IMR-90 (cell line): Measurements from ENCODE around the gene ADAM33. TPM values are rescaled to one million over a fixed set of nuclear protein-coding genes. Genes with fewer than 3 reads are reported as not detected.

Experiments
- ATAC-seq: fragments of 200-7000 bp; cut with Tn5 transposase; 2 replicates; pipeline ENCODE4 v1.9.1; 2020; ENCODE audit warnings: low read depth, mild to moderate bottlenecking, moderate library complexity
- BruUV-seq: library from RNA; stranded (reverse); fragments of 400-500 nt; replicated peaks from 2 replicates; lab custom pipeline; 2021; lab: Mats Ljungman, UMichigan
- CTCF ChIA-PET: fragments of 300-600 bp; formaldehyde crosslinking; extraction: SDS; loops from one replicate; lab custom pipeline; 2021; ENCODE audit warnings: antibody characterized with exemption; lab: Yijun Ruan, JAX
- POLR2A ChIA-PET: fragments of 300-600 bp; sonication (Branson Sonifier 250); formaldehyde crosslinking; loops from one replicate; lab custom pipeline; 2022; ENCODE audit warnings: antibody characterized with exemption; ENCODE audit not compliant: unreplicated experiment; lab: Charles Lee
- DNase-seq: peaks from one replicate; pipeline ENCODE4 v3.0.0; 2013
- H2AFZ ChIP-seq: replicated peaks from 2 replicates; pipeline ENCODE3; 2013; ENCODE audit warnings: low read length, mild to moderate bottlenecking; ENCODE audit not compliant: poor library complexity
- H2AK5ac ChIP-seq: 2 replicates; pipeline ENCODE4 v1.6.1; 2013; ENCODE audit warnings: low read depth, low read length, inconsistent platforms
- H2AK9ac ChIP-seq: replicated peaks from 2 replicates; pipeline ENCODE3; 2013; ENCODE audit warnings: mild to moderate bottlenecking, low read depth, low read length, moderate library complexity; ENCODE audit not compliant: poor library complexity
- H2BK120ac ChIP-seq: 2 replicates; pipeline ENCODE4 v1.6.1; 2013; ENCODE audit warnings: low read depth, low read length, inconsistent platforms
- H2BK15ac ChIP-seq: 3 replicates; pipeline ENCODE4 v1.6.1; 2013; ENCODE audit warnings: low read depth, low read length, inconsistent platforms
- H2BK20ac ChIP-seq: 2 replicates; pipeline ENCODE4 v1.6.1; 2013; ENCODE audit warnings: low read depth, mild to moderate bottlenecking, inconsistent platforms, low read length, moderate library complexity
- H2BK5ac ChIP-seq: 2 replicates; pipeline ENCODE4 v1.6.1; 2013; ENCODE audit warnings: mild to moderate bottlenecking, low read depth, low read length, inconsistent platforms; ENCODE audit not compliant: poor library complexity, severe bottlenecking
- H3K14ac ChIP-seq: replicated peaks from 2 replicates; pipeline ENCODE4 v1.6.1; 2013; ENCODE audit warnings: low read depth, low read length, inconsistent platforms
- H3K18ac ChIP-seq: 2 replicates; pipeline ENCODE4 v1.6.1; 2013; ENCODE audit warnings: low read depth, low read length, control low read depth
- H3K23ac ChIP-seq: 2 replicates; pipeline ENCODE4 v1.6.1; 2013; ENCODE audit warnings: low read depth, low read length, inconsistent platforms
- H3K27ac ChIP-seq: 2 replicates; pipeline ENCODE4 v1.5.1; 2013; ENCODE audit warnings: mild to moderate bottlenecking, control low read depth, low read length; ENCODE audit not compliant: insufficient read depth
- H3K27me3 ChIP-seq: 2 replicates; pipeline ENCODE4 v1.6.1; 2013; ENCODE audit warnings: low read length; ENCODE audit not compliant: control insufficient read depth, insufficient read depth
- H3K36me3 ChIP-seq: 2 replicates; pipeline ENCODE4 v1.6.1; 2013; ENCODE audit warnings: low read length, mixed read lengths; ENCODE audit not compliant: control insufficient read depth, insufficient read depth
- H3K4ac ChIP-seq: 2 replicates; pipeline ENCODE4 v1.6.1; 2013; ENCODE audit warnings: low read depth, low read length, inconsistent platforms
- H3K4me1 ChIP-seq: 2 replicates; pipeline ENCODE4 v1.6.1; 2013; ENCODE audit warnings: low read length, mixed read lengths; ENCODE audit not compliant: control insufficient read depth, insufficient read depth
- H3K4me2 ChIP-seq: 2 replicates; pipeline ENCODE4 v1.6.1; 2013; ENCODE audit warnings: low read depth, mild to moderate bottlenecking, control low read depth, low read length, moderate library complexity
- H3K4me3 ChIP-seq: 2 replicates; pipeline ENCODE4 v1.5.1; 2013; ENCODE audit warnings: low read depth, mild to moderate bottlenecking, control low read depth, low read length, moderate library complexity; ENCODE audit not compliant: insufficient read depth
- H3K56ac ChIP-seq: 2 replicates; pipeline ENCODE4 v1.6.1; 2013; ENCODE audit warnings: low read length, inconsistent platforms; ENCODE audit not compliant: insufficient read depth; ENCODE audit errors: extremely low read depth
- H3K79me1 ChIP-seq, 2 experiments: 2 replicates each; pipeline ENCODE4 v1.6.1; 2013; ENCODE audit warnings: low read length in 2 of 2, inconsistent platforms in 1 of 2, low read depth in 1 of 2
- H3K9ac ChIP-seq: 2 replicates; pipeline ENCODE4 v1.6.1; 2013; ENCODE audit warnings: low read depth, low read length, control low read depth
- H3K9me1 ChIP-seq: 2 replicates; pipeline ENCODE4 v1.6.1; 2013; ENCODE audit warnings: low read length, inconsistent platforms; ENCODE audit not compliant: insufficient read depth
- H3K9me3 ChIP-seq: 2 replicates; pipeline ENCODE4 v1.6.1; 2013; ENCODE audit warnings: low read length; ENCODE audit not compliant: control insufficient read depth, insufficient read depth
- H4K20me1 ChIP-seq: 2 replicates; pipeline ENCODE4 v1.6.1; 2013; ENCODE audit warnings: low read length, inconsistent platforms; ENCODE audit not compliant: insufficient read depth
- H4K5ac ChIP-seq: 2 replicates; pipeline ENCODE4 v1.6.1; 2013; ENCODE audit warnings: mild to moderate bottlenecking, low read depth, low read length, control low read depth
- H4K8ac ChIP-seq, 2 experiments: 2 replicates each; pipeline ENCODE4 v1.6.1; 2013; ENCODE audit warnings: low read depth in 2 of 2, low read length in 2 of 2, control low read depth in 1 of 2, inconsistent platforms in 1 of 2
- H4K91ac ChIP-seq: 2 replicates; pipeline ENCODE4 v1.6.1; 2013; ENCODE audit warnings: low read depth, low read length, inconsistent platforms; ENCODE audit not compliant: insufficient read depth
- BHLHE40 ChIP-seq: fragments of 150-350 bp; IDR thresholded peaks from 2 replicates; pipeline ENCODE4 v1.6.1; 2016; ENCODE audit warnings: mild to moderate bottlenecking, low read depth, low read length
- CEBPB ChIP-seq: IDR thresholded peaks from 2 replicates; pipeline ENCODE4 v1.6.1; 2012; ENCODE audit warnings: low read depth, low read length, improper control_type of control experiment
- CHD1 ChIP-seq: IDR thresholded peaks from 2 replicates; pipeline ENCODE4 v1.6.1; 2012; ENCODE audit warnings: low read depth, low read length, improper control_type of control experiment
- CTCF ChIP-seq: conservative IDR thresholded peaks from 2 replicates; pipeline ENCODE4 v1.5.1; 2012; ENCODE audit warnings: mild to moderate bottlenecking, low read depth, low read length, improper control_type of control experiment
- FOS ChIP-seq: fragments of 150-350 bp; IDR thresholded peaks from 2 replicates; pipeline ENCODE4 v1.6.1; 2016; ENCODE audit warnings: low read depth, low read length
- POLR2A ChIP-seq: IDR thresholded peaks from 2 replicates; pipeline ENCODE4 v1.6.1; 2012; ENCODE audit warnings: mild to moderate bottlenecking, low read depth, low read length
- RFX5 ChIP-seq: IDR thresholded peaks from 2 replicates; pipeline ENCODE4 v1.8.0; 2012; ENCODE audit warnings: low read depth, mild to moderate bottlenecking, low read length, moderate library complexity
- USF2 ChIP-seq: fragments of 150-350 bp; IDR thresholded peaks from 2 replicates; pipeline ENCODE4 v1.6.1; 2017; ENCODE audit warnings: mild to moderate bottlenecking, antibody characterized with exemption, low read length, low read depth
- WGBS, 2 experiments: methylation state at CpG; one replicate each; pipeline versions ENCODE4 v1.1.5 to v1.1.7; 2013; ENCODE audit warnings: missing lambda C conversion rate in 2 of 2; ENCODE audit not compliant: insufficient read length in 1 of 2; ENCODE audit errors: extremely low coverage in 2 of 2; 5-methylcytosine and 5-hydroxymethylcytosine counted together
- dilution Hi-C: fragments of 300-500 bp; cut with HindIII; formaldehyde crosslinking; loops from one replicate; pipeline ENCODE4 v1.14.3; 2018; ENCODE audit warnings: low sequenced_read_pairs; ENCODE audit not compliant: unreplicated experiment
- in situ Hi-C: fragments of 300-500 bp; cut with MboI; formaldehyde crosslinking; loops from 3 replicates; pipeline ENCODE4 v1.14.3; 2019; ENCODE audit warnings: low sequenced_read_pairs, inconsistent platforms, mixed read lengths
- intact Hi-C: fragments of 100-400 bp; cut with micrococcal nuclease; formaldehyde crosslinking; loops from 2 replicates; pipeline ENCODE4 v1.10.0; 2022
- polyA plus RNA-seq, 3 experiments: library from polyadenylated mRNA; depleted of rRNA; stranded (reverse); fragments of >200 nt; gene quantifications; 2 replicates each; pipeline ENCODE4 v1.2.3, GENCODE V29; 2012; ENCODE audit warnings: low replicate concordance in 1 of 3
- total RNA-seq: library from RNA; depleted of rRNA; stranded (reverse); fragments of >200 nt; gene quantifications from 2 replicates; pipeline ENCODE4 v1.2.3, GENCODE V29; 2012

Gene ADAM33
- total and polyA plus RNA-seq, 2 of the 4 experiments (the other 2 are of a cell fraction) = 0.18 to 1.7 TPM

- in situ Hi-C loops = no loop called here
- TF ChIP-seq CTCF = no peak
- no peak for TF ChIP-seq POLR2A
- no peak for TF ChIP-seq CEBPB
- no peak for TF ChIP-seq BHLHE40
- TF ChIP-seq CHD1 = no peak
- no peak for TF ChIP-seq RFX5
- TF ChIP-seq FOS = no peak
- no peak for TF ChIP-seq USF2
Measured at GRCh38 chr20:3720626-3721025, 38.8 kb upstream of the ADAM33 start.

More at GRCh38 chr20:3720626-3721025, 38.8 kb upstream of the ADAM33 start:
- Histone ChIP-seq H3K23ac (no peak overlapping the region), H2BK15ac (no peak overlapping the region), H3K36me3 (no peaks in the 10 kb centered on the region), H2AK9ac (no peak overlapping the region), H3K18ac (no peak overlapping the region), H4K8ac (no peak overlapping the region), H3K4me3 (no peak overlapping the region), H4K5ac (no peak overlapping the region), H3K4ac (no peak overlapping the region), H3K4me2 (no peak overlapping the region), H3K14ac (no peak overlapping the region), H3K79me1 (no peaks in the 10 kb centered on the region), H2AFZ (no peak overlapping the region), H3K27ac (no peak overlapping the region), H2AK5ac (no peak overlapping the region), H3K27me3 (peaks cover 16% of the 10 kb centered on the region), H2BK120ac (no peak overlapping the region), H4K91ac (no peak overlapping the region), H3K4me1 (no peaks in the 10 kb centered on the region), H3K9ac (no peak overlapping the region), H3K56ac (no peak overlapping the region), H4K20me1 (no peaks in the 10 kb centered on the region), H2BK20ac (no peak overlapping the region), H2BK5ac (no peak overlapping the region), H3K9me1 (no peaks in the 10 kb centered on the region), H3K9me3 (no peaks in the 10 kb centered on the region)
- POLR2A ChIA-PET = no interaction called here
- DNase-seq (no peak), ATAC-seq (no peak)
- dilution Hi-C loops = no loop called here
- no TSS peak for BruUV-seq
- intact Hi-C loops = no loop called here
- WGBS, 2 experiments = 26% methylated on average over 3 of the region's 6 CpGs; no CpG with 5 or more reads in 1 of the 2 experiments
- CTCF ChIA-PET = no interaction called here
